NB4 (cell line): Measurements from ENCODE around the gene ELL.

Experiments
- DNase-seq: peaks from one replicate; pipeline ENCODE4 v3.0.0; 2010; ENCODE audit warnings: low read depth
- H3K4me3 ChIP-seq: one replicate; pipeline ENCODE4 v1.5.1; 2011; ENCODE audit warnings: mild to moderate bottlenecking, low read depth, low read length, moderate library complexity
- CTCF ChIP-seq: IDR thresholded peaks from one replicate; pipeline ENCODE4 v1.5.1; 2012; ENCODE audit warnings: low read depth, low read length
- MYC ChIP-seq: IDR thresholded peaks from 2 replicates; pipeline ENCODE4 v1.6.1; 2011; ENCODE audit warnings: low read depth, low read length
- POLR2A ChIP-seq: IDR thresholded peaks from 2 replicates; pipeline ENCODE4 v1.6.1; 2011; ENCODE audit warnings: mild to moderate bottlenecking; ENCODE audit not compliant: insufficient read length; ENCODE audit errors: extremely low read depth
- TF ChIP-seq, protein P1 (sequence below): IDR thresholded peaks from 2 replicates; pipeline ENCODE4 v1.6.1; 2011; ENCODE audit warnings: low read depth, low read length

ELL gene

DNA sequence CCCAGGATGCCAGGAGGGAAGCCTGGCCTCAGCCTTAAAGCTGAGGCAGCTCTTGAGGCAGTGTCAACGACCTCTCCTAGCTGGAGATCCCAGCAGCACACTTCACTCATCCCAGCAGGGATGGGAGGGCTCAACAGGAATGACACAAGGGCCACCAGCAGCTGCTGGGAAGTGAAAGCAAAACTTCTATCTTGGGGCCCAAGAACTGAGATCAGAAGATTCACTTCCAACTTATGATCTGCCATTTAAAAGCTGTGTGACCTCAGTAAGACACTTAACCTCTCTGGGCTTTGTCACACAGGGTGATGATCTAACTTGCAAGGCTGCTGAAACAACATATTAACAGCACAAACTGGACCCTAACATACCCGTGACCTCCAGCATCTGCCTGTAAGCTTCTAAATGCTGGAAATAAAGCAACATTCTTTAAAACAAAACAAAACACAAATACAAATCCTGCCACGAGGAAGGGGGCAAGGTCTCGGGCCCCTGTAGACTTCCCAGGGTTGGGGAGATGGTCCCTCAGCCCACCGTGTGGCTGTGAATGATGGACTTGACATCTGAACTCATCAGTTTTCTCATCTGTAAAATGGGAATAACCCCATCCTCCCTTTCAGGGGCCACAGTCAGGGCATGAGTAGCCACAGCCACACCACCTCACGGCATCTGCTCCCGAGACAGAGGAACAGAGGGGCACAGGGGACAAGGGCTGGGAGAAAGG is 22.7 kb downstream of the ELL start:
- H3K4me3 ChIP-seq: no peak overlapping the region
- TF ChIP-seq MYC (no peak), POLR2A (no peak), CTCF (no peak)
- TF ChIP-seq, protein P1, sequence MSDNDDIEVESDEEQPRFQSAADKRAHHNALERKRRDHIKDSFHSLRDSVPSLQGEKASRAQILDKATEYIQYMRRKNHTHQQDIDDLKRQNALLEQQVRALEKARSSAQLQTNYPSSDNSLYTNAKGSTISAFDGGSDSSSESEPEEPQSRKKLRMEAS: no peak
- DNase-seq: no peak

- H3K4me3 ChIP-seq: no peak overlapping the region
- TF ChIP-seq POLR2A (no peak), CTCF (no peak), MYC (no peak)
- TF ChIP-seq, protein P1: no peak
- no peak for DNase-seq
These were observed 25.0 kb downstream of the ELL start for GRCh38 chr19:18496980-18497256.

- TF ChIP-seq POLR2A: no peak
- peak; percentile 11 for TF ChIP-seq CTCF
- TF ChIP-seq MYC: no peak
- TF ChIP-seq, protein P1: peak; percentile 35; the same call in 1 of the 2 replicates
- DNase-seq: peak; percentile 89
- no peak overlapping the region for H3K4me3 ChIP-seq
These were observed 25.5 kb downstream of the ELL start for GRCh38 chr19:18496167-18496979.

- no peak overlapping the region for H3K4me3 ChIP-seq
- DNase-seq: no peak
- TF ChIP-seq POLR2A (no peak), MYC (no peak), CTCF (no peak)
- TF ChIP-seq, protein P1: no peak
These were observed 26.5 kb downstream of the ELL start for GRCh38 chr19:18495204-18495911.

GRCh38 chr19:18494267-18494607 is 27.6 kb downstream of the ELL start:
- DNase-seq: no peak
- no peak for TF ChIP-seq CTCF
- TF ChIP-seq, protein P1: no peak
- no peak for TF ChIP-seq POLR2A
- no peak for TF ChIP-seq MYC
- no peak overlapping the region for H3K4me3 ChIP-seq
